SHP77 treated with DMSO at 0.1 percent for 48 hours (cell line): ENCODE data around the gene SLC22A8.
A peak's percentile ranks its signal among the peaks of the same experiment; 100 is the strongest.
"Not testable (repeated sequence)": the region's sequence is repeated elsewhere in the genome, so short reads cannot be mapped to it uniquely, and the experiment has no call there.

Experiments
- DNase-seq: peaks from one replicate; lab custom pipeline; 2025; lab: John Stamatoyannopoulos, UW

Gene SLC22A8

GRCh38 chr11:63015521-63016215, at the start of gene SLC22A8:
SLC22A8 (minus strand) TSS chr11:63015841; CDS start chr11:63014958, 883 bp downstream.
- DNase-seq = no peak

- not testable (repeated sequence) for DNase-seq
Measured at GRCh38 chr11:63046203-63046602, 30.6 kb upstream of the SLC22A8 start.

GRCh38 chr11:63042596-63042995, 27.0 kb upstream of the SLC22A8 start:
- no peak for DNase-seq

- no peak for DNase-seq
Measured at GRCh38 chr11:63032457-63032856, 16.8 kb upstream of the SLC22A8 start.

GRCh38 chr11:63023841-63024648, 8.4 kb upstream of the SLC22A8 start:
- peak; percentile 42 for DNase-seq

- DNase-seq = no peak
Measured at GRCh38 chr11:63023222-63023814, 7.7 kb upstream of the SLC22A8 start.

GRCh38 chr11:63022441-63022840, 6.8 kb upstream of the SLC22A8 start:
- no peak for DNase-seq

- DNase-seq = no peak
Measured at GRCh38 chr11:63020671-63021291, 5.1 kb upstream of the SLC22A8 start.

- no peak for DNase-seq
Measured at GRCh38 chr11:63019506-63019905, 3.9 kb upstream of the SLC22A8 start.

GRCh38 chr11:63017306-63017974, 1.8 kb upstream of the SLC22A8 start:
- DNase-seq = peak; percentile 40

GRCh38 chr11:63014408-63015055, 1.1 kb downstream of the SLC22A8 start:
- no peak for DNase-seq

- no peak for DNase-seq
Measured at GRCh38 chr11:63012839-63013238, 2.8 kb downstream of the SLC22A8 start.

GRCh38 chr11:63012430-63012829, 3.2 kb downstream of the SLC22A8 start:
- no peak for DNase-seq

- DNase-seq = no peak
Measured at GRCh38 chr11:63010934-63011439, 4.7 kb downstream of the SLC22A8 start.

- no peak for DNase-seq
Measured at GRCh38 chr11:63007920-63008319, 7.7 kb downstream of the SLC22A8 start.

GRCh38 chr11:63001456-63001855, 14.2 kb downstream of the SLC22A8 start:
- DNase-seq = no peak

- no peak for DNase-seq
Measured at GRCh38 chr11:62999649-63000048, 16.0 kb downstream of the SLC22A8 start.

- DNase-seq = no peak
Measured at GRCh38 chr11:62999156-62999555, 16.5 kb downstream of the SLC22A8 start.

- no peak for DNase-seq
Measured at GRCh38 chr11:62996271-62996670, 19.4 kb downstream of the SLC22A8 start.

GRCh38 chr11:62994775-62995174, 20.9 kb downstream of the SLC22A8 start:
- no peak for DNase-seq

GRCh38 chr11:62988276-62988675, 27.4 kb downstream of the SLC22A8 start:
- DNase-seq = no peak
